ENCODE results near the gene AGTRAP. TPM values are rescaled to one million over a fixed set of nuclear protein-coding genes. Genes with fewer than 3 reads are reported as not detected.

Gene AGTRAP
- total RNA-seq, 1 donor from 2014 or later: 95.6 TPM

DNA sequence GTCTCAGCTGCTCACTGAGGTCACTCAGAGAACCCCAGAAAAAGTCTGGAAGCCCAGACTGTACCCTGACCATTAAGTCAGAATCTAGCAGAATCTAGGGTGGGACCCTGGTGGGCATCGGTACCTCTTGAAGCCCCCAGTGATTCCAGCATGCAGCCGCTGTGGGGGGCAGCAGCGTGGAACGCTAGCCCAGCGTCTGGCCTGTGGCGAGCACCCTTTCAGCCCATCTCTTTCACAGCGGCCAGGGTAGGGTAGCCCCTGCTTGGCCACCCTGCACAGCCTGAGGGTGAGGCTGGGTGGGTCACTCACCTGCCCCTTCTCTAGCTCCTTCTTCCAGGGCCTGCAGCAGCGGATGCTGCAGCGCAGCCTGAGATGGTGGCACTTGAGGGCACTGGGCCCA is 42.4 kb downstream of the AGTRAP start:
- H3K27ac ChIP-seq: no peak overlapping the region
- DNase-seq (ENCODE audit: low spot score in 2 of 2): no peak
- H3K9me3 ChIP-seq: no peaks in the 10 kb centered on the region
- H3K4me1 ChIP-seq: no peaks in the 10 kb centered on the region
- intact Hi-C loops (cut with DNase I): no loop called here
- no peaks in the 10 kb centered on the region for H3K36me3 ChIP-seq
- no peaks in the 10 kb centered on the region for H3K27me3 ChIP-seq
- TF ChIP-seq, protein P1, sequence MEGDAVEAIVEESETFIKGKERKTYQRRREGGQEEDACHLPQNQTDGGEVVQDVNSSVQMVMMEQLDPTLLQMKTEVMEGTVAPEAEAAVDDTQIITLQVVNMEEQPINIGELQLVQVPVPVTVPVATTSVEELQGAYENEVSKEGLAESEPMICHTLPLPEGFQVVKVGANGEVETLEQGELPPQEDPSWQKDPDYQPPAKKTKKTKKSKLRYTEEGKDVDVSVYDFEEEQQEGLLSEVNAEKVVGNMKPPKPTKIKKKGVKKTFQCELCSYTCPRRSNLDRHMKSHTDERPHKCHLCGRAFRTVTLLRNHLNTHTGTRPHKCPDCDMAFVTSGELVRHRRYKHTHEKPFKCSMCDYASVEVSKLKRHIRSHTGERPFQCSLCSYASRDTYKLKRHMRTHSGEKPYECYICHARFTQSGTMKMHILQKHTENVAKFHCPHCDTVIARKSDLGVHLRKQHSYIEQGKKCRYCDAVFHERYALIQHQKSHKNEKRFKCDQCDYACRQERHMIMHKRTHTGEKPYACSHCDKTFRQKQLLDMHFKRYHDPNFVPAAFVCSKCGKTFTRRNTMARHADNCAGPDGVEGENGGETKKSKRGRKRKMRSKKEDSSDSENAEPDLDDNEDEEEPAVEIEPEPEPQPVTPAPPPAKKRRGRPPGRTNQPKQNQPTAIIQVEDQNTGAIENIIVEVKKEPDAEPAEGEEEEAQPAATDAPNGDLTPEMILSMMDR (IDR thresholded peaks at IDR 0.05): no peak
- no peak overlapping the region for H3K4me3 ChIP-seq

DNA sequence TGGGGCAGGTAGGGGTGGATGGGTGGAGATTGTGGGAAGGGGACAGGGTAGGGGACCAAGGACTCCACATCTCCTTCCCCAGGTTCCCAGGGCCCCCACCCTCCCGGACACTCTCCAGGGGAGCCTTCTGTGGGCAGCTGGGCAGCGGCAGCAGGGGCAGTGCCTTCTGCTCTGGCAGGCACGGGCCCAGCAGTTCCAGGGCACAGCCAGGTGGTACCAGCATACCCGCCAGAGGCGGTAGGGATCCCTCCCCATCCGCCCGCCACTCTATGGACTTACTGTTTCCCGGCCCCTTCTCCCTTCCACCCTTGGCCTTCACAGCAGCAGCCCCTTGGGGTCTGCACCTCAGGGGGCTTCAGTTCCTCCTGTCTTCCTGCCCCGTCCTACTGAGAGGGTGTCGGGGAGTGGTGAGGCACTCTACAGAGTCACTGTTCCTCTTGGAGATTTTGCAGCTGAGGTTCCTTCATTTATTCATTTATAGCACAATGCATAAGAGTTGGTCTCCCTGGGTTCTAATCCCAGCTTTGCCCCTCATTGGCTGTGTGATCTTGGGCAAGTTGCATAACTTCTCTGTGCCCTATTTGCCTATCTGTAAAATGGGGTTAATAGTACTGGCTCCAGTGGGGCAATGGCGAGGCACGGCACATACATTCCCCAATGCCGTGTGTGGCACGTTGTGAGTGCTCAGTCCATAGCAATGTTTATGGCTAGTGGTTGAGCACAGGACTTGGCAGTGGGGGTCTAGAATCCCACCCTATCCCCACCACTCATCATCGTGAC is 43.1 kb downstream of the AGTRAP start:
- intact Hi-C loops (cut with DNase I): no loop called here
- TF ChIP-seq, protein P1 (IDR thresholded peaks at IDR 0.05): no peak
- no peak for DNase-seq (ENCODE audit: low spot score in 2 of 2)
- H3K4me1 ChIP-seq: no peaks in the 10 kb centered on the region
- no peaks in the 10 kb centered on the region for H3K36me3 ChIP-seq
- no peak overlapping the region for H3K27ac ChIP-seq
- no peaks in the 10 kb centered on the region for H3K27me3 ChIP-seq
- H3K4me3 ChIP-seq: no peak overlapping the region
- H3K9me3 ChIP-seq: no peaks in the 10 kb centered on the region

DNA sequence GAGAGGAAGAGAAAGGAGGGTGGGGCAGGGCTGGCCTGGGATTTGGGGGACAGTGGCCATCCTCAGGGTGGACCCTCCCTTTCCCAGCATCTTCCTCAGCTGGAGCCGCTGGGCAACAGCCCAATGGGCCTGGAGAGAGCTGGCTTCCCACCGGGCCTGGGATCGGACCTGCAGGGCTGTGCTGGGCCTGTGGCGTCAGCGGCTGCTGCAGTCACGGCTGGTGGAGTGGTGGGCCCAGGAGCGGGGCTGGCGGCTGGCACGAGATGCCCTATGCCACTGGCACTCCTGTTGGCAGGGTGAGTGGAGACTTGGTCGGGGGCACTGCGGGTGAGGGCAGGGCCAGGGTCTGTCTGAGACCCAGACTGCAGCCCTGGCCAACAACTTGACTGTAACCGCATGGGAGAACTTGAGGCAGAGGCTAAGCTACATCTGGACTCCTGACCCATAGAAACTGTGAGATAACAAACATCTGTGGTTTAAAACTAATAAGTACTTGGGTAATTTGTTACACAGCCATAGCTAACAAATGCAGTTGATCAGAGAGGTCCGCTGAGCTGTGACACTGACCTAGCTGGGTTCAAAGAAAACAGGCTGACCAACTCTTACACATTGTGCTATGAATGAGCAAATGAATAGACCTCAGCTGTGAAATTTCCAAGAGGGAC is 43.9 kb downstream of the AGTRAP start:
- Histone ChIP-seq H3K36me3 (no peaks in the 10 kb centered on the region), H3K4me3 (no peak overlapping the region), H3K27ac (no peak overlapping the region), H3K9me3 (no peaks in the 10 kb centered on the region), H3K27me3 (no peaks in the 10 kb centered on the region), H3K4me1 (peaks cover 0 to 3% of the 10 kb centered on the region in 2 donors)
- TF ChIP-seq, protein P1 (IDR thresholded peaks at IDR 0.05): no peak
- no peak for DNase-seq (ENCODE audit: low spot score in 2 of 2)
- intact Hi-C loops (cut with DNase I): no loop called here

DNA sequence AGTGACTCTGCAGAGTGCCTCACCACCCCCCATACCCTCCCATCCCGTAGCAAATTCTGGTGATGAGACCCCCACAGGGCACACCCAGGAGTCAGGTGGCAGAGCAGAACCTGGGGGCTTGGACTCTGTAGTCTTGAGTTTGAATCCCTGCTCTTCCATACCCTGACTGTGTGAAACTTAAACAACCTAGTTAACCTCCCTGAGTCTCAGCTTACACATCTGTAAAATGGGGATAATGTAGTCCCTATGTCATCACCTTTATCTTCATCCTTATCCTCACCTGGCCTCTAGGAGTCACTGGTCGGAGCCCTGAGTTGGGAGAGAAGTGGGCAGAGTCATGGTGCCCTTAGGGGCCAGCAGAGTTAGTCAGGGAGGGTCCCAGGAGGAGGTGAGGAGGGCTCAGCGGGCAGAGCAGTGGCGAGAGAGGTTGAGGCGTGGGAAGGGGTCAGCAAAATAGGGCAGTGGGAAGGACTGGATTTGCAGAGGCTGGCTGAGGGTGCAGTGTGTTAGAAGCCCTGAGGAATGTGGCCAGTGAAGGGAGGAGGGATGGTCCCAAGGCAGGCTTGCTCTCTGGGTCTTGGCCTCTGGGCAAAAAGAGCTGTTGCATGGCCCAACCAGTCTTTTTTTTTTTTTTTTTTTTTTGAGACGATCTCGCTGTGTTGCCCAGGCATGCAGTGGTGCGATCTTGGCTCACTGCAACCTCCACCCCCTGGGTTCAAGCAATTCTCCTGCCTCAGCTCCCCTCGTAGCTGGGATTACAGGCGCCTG is 44.6 kb downstream of the AGTRAP start:
- DNase-seq (ENCODE audit: low spot score in 2 of 2): no peak
- intact Hi-C loops (cut with DNase I): no loop called here
- Histone ChIP-seq H3K4me3 (no peak overlapping the region), H3K9me3 (no peaks in the 10 kb centered on the region), H3K36me3 (no peaks in the 10 kb centered on the region), H3K4me1 (peaks cover 0 to 10% of the 10 kb centered on the region in 2 donors), H3K27ac (no peak overlapping the region), H3K27me3 (no peaks in the 10 kb centered on the region)
- TF ChIP-seq, protein P1 (IDR thresholded peaks at IDR 0.05): no peak

DNA sequence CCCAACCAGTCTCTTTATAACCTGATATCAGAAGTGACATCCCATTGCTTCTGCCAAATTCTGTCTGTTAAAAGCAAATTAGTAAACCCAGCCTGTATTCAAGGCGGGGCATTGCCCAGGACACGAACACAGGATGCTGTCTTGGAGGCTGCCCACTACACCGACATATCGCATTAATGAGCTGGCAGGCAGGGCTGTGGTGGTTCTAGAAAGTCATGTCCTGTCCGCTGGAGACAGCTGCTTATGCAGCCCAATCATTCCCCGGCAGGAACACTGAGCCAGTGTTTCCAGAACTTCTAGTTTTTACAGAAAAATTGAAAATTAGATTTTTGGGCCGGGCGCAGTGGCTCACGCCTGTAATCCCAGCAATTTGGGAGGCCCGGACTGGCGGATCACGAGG is 45.4 kb downstream of the AGTRAP start:
- H3K4me1 ChIP-seq: peaks cover 0 to 11% of the 10 kb centered on the region in 2 donors
- DNase-seq (ENCODE audit: low spot score in 2 of 2): no peak
- H3K36me3 ChIP-seq: no peaks in the 10 kb centered on the region
- no peak overlapping the region for H3K4me3 ChIP-seq
- no peak overlapping the region for H3K27ac ChIP-seq
- no peaks in the 10 kb centered on the region for H3K27me3 ChIP-seq
- no peaks in the 10 kb centered on the region for H3K9me3 ChIP-seq
- TF ChIP-seq, protein P1 (IDR thresholded peaks at IDR 0.05): no peak
- intact Hi-C loops (cut with DNase I): no loop called here
